ENCODE results near the gene XPO6.

XPO6 gene

GRCh38 chr16:28087675-28088300 lies 124.0 kb downstream of the XPO6 start:
- no peak for DNase-seq

- DNase-seq: no peak
Measured at GRCh38 chr16:28087140-28087660, 124.6 kb downstream of the XPO6 start.

GRCh38 chr16:28086186-28087139 lies 125.3 kb downstream of the XPO6 start:
- DNase-seq: no peak

- DNase-seq: no peak
Measured at GRCh38 chr16:28085389-28086171, 126.2 kb downstream of the XPO6 start.

GRCh38 chr16:28084209-28084608 lies 127.6 kb downstream of the XPO6 start:
- no peak for DNase-seq

GRCh38 chr16:28082624-28083023 lies 129.1 kb downstream of the XPO6 start:
- no peak for DNase-seq

- no peak for DNase-seq
Measured at GRCh38 chr16:28081391-28081968, 130.3 kb downstream of the XPO6 start.

- no peak for DNase-seq
Measured at GRCh38 chr16:28078261-28078660, 133.5 kb downstream of the XPO6 start.

- no peak for DNase-seq
Measured at GRCh38 chr16:28073836-28074235, 137.9 kb downstream of the XPO6 start.

GRCh38 chr16:28072087-28072486 lies 139.7 kb downstream of the XPO6 start:
- no peak for DNase-seq

GRCh38 chr16:28069971-28070794 lies 141.6 kb downstream of the XPO6 start:
- DNase-seq: no peak

GRCh38 chr16:28068976-28069375 lies 142.8 kb downstream of the XPO6 start:
- DNase-seq: no peak

GRCh38 chr16:28067604-28068379 lies 144.0 kb downstream of the XPO6 start:
- DNase-seq: peak; percentile 63

GRCh38 chr16:28064706-28065249 lies 147.0 kb downstream of the XPO6 start:
- no peak for DNase-seq

GRCh38 chr16:28064150-28064549 lies 147.6 kb downstream of the XPO6 start:
- DNase-seq: no peak

GRCh38 chr16:28063591-28064061 lies 148.1 kb downstream of the XPO6 start, which contains the start of gene GSG1L:
Gene GSG1L, minus strand, starts transcription at chr16:28063714. Its CDS starts 290 bp downstream, at chr16:28063424.
- no peak for DNase-seq

GRCh38 chr16:28062847-28063521 lies 148.8 kb downstream of the XPO6 start:
- DNase-seq: peak; percentile 12

GRCh38 chr16:28062261-28062846 lies 149.4 kb downstream of the XPO6 start:
- no peak for DNase-seq

- no peak for DNase-seq
Measured at GRCh38 chr16:28061352-28062101, 150.2 kb downstream of the XPO6 start.

Data from EL (cell line).